HG02981 (cell line): Measurements from ENCODE around the gene TAF11.
A peak's percentile ranks its signal among the peaks of the same experiment; 100 is the strongest.
"Not testable (repeated sequence)": the region's sequence is repeated elsewhere in the genome, so short reads cannot be mapped to it uniquely, and the experiment has no call there.

Experiments used
- ATAC-seq: cut with Tn5 transposase; IDR thresholded peaks from one replicate; pipeline ENCODE4 v1.9.1; 2021; ENCODE audit warnings: mild to moderate bottlenecking, moderate library complexity; ENCODE audit not compliant: unreplicated experiment

Gene TAF11

GRCh38 chr6:34887753-34888513, at the start of gene TAF11:
Gene TAF11, minus strand, starts transcription at chr6:34888042. Its CDS starts 85 bp downstream, at chr6:34887957.
- peak; percentile 81 for ATAC-seq

- no peak for ATAC-seq
Measured at GRCh38 chr6:34934516-34934915, 46.7 kb upstream of the TAF11 start.

- not testable (repeated sequence) for ATAC-seq
Measured at GRCh38 chr6:34932202-34932601, 44.4 kb upstream of the TAF11 start.

DNA sequence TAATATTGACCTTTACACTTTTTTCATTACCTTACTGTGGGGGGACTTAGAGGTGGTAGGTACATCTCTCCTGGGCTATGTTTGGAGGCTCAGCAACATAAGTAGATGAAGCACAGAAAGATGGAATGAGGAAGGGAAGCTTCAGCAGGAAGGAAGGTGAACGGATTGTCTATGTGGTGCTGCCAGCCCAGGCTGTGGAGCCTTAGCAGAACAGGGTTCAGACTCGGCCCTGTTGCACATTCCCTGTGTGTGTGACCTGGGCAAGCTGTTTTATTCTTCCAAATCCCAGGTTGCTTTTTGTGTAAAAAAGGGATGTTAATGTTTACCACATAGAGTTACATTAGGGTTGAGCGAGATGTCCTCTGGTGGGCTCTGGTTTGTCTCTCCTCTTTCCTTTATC, 42.4 kb upstream of the TAF11 start:
- ATAC-seq, result no peak

DNA sequence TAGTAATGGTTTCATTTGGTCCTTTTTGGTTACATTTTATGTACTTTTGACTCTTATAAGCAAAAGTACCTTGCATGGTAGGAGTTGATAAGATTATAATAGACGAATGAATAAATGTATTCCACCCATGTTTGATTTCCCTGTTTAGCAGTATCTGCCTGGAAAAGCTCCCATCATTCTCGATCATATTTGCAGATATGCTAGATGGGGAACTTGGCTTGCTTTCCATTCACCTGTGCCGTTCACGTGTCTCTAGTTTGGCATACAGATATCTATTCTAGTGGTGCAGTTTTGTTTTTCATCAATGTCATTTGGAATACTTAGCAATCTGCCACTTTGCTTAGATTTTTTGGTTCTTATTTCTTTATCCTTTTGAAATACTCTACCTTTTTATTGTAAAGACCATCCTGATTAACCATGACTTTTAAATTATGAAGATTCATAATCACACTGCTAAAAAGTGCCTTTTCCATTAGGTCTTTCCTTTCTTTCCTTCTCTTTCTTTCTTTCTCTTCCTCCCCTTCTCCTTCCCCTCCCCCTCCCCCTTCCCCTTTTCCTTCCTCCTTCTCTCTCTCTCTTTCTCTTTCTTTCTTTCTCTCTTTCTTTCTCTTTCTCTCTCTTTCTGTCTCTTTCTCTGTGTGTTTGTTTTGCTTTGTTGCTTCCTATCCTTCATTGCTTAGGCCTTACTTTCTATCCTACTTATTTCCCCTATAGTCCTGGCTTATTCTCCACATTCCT, 41.6 kb upstream of the TAF11 start:
- ATAC-seq, result no peak

DNA sequence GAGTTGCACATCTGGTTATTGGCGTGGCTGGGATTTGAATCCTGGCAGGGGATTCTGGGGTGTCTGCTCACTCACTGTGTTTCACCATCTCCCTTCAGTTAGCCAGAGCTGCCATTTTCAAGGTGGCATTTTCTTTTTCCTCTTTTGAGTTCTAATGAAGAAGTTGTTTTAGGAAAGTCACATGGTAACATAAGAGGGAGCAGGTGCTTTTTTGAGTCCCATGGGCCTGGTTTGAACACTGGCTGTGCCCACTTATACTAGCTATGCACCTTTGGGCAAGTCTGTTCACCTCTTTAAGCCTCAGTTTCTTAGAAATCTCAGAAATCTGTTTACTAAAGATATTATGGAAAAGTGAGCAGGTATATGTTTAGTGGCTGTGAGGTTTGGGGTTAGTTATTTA, 40.9 kb upstream of the TAF11 start:
- ATAC-seq, result no peak

DNA sequence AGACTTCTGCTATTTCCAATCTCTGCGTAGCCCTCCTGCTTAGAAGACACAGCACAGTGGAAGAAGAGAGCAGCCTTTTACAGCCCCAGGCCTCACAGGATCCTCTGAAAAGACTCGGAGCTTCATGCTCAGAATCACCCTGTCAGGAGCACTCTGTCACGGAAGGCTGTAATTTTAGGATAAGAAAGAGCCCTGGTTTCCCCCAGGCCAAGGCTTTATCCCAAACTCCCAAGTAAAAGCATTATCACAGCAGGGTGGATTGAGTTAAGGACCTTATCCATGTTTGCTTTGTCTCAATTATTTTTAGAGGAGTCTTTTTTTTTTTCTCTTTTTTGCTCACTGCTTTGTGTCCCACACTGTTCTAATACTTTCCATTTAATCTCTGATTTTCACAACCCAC, 40.4 kb upstream of the TAF11 start:
- ATAC-seq, result no peak

- no peak for ATAC-seq
Measured at GRCh38 chr6:34926655-34927054, 38.8 kb upstream of the TAF11 start.

- ATAC-seq, result no peak
Measured at GRCh38 chr6:34924831-34925625, 37.2 kb upstream of the TAF11 start.

DNA sequence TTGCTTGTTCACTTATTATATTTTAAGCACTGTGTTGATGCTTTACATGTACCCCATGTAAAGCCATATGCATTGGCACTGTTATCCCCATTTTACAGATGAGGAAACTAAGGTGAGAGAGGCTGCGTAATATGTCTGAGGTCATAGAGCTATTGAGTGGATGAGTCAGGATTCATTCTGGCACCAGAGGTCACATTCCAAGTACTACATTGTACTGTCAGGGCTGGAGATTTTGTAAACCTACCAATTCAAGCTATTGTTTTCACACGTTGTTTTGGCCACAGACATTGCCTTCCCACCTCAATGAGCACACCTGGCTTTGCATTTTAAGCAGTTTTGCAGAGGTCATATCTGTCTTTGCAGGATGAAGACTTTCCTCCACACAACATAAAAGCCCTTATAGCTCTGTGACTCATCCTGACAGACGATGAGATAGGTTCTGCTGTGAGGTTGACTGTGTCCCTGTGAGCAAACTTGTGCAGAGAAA, 34.4 kb upstream of the TAF11 start:
- ATAC-seq, result no peak

GRCh38 chr6:34920097-34920496, 32.3 kb upstream of the TAF11 start:
- no peak for ATAC-seq

- no peak for ATAC-seq
Measured at GRCh38 chr6:34919651-34920050, 31.8 kb upstream of the TAF11 start.

- ATAC-seq, result no peak
Measured at GRCh38 chr6:34917626-34918285, 29.9 kb upstream of the TAF11 start.

- no peak for ATAC-seq
Measured at GRCh38 chr6:34916348-34916967, 28.6 kb upstream of the TAF11 start.

DNA sequence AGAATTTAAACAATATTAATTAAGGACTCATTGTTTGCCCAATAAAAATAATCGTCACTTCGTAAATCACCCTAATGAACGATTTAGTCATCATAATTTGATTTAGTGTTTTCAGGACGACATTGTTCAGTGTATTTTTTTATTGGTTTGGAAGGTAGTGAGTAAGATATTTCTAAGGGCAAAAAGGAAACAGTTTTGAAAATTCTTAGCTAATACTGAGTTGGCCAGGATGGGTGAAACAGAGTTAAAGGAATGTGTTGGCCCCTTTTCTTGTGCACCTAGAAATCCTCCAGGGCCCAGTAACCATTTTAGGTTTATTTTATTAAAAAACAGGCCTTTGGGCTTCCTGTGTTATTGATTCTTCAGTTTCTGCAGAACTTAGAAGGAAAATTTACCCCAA, 26.5 kb upstream of the TAF11 start:
- no peak for ATAC-seq

DNA sequence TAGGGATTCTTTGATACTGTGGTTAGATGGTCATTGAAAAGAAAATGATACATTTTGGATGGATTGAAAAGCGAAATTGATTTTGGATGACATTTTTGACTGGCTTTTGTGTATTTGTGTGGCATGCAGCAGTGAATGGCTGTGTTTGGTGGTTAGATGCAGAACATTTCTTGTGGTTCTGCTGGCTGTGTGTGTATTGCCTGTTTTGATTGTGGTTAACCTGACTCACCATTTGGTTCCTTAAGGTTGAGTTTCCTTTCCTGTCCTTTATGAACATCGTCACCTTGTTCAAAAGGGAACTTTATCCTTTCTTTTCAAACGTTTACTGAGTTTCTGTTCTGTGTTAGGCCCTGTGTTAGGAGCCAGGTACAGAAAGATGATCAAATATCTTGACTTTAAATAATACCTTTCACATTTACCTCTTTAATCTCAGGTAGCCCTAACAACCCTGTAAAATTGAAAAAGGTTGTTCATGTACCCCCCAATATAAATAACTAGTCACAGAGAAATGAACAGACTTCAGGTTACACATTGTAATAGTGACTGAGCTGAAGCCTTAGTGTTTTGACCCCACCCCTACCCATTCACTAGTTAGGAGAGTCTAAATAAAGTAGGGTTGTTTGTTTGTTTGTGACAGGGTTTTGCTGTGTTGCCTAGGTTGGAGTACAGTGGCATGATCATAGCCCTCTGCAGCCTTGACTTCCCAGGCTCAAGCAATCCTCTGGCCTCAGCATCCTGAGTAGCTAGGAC, 25.0 kb upstream of the TAF11 start:
- peak; percentile 59 for ATAC-seq

GRCh38 chr6:34911822-34912221, 24.0 kb upstream of the TAF11 start:
- ATAC-seq, result no peak

GRCh38 chr6:34909320-34909883, 21.6 kb upstream of the TAF11 start:
- no peak for ATAC-seq

DNA sequence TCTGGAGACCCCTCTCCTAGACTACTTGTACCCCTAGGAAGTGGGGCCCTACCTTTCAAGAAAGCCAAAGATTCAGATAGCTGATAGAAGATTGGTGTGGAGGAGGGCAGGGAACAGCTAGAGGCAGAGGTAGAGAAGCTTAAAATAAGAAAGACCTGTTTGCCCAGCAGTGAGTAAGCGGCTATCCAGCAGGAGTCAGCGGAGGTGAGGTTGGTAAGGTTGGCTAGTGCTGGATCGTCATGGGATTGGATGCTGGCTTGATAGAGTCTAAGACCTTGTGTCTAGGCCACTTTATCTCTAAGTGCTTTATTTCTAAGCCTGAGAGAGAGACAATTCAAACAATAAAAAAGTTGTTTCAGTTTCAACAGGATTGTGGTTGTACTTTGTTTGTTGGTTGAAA, 20.4 kb upstream of the TAF11 start:
- no peak for ATAC-seq
